Fibroblast of upper back skin (primary cell): ENCODE data around the gene SPINK2.

Experiments
- DNase-seq: peaks from one replicate; pipeline ENCODE4 v3.0.0-alpha.2; 2013

SPINK2 gene

DNA sequence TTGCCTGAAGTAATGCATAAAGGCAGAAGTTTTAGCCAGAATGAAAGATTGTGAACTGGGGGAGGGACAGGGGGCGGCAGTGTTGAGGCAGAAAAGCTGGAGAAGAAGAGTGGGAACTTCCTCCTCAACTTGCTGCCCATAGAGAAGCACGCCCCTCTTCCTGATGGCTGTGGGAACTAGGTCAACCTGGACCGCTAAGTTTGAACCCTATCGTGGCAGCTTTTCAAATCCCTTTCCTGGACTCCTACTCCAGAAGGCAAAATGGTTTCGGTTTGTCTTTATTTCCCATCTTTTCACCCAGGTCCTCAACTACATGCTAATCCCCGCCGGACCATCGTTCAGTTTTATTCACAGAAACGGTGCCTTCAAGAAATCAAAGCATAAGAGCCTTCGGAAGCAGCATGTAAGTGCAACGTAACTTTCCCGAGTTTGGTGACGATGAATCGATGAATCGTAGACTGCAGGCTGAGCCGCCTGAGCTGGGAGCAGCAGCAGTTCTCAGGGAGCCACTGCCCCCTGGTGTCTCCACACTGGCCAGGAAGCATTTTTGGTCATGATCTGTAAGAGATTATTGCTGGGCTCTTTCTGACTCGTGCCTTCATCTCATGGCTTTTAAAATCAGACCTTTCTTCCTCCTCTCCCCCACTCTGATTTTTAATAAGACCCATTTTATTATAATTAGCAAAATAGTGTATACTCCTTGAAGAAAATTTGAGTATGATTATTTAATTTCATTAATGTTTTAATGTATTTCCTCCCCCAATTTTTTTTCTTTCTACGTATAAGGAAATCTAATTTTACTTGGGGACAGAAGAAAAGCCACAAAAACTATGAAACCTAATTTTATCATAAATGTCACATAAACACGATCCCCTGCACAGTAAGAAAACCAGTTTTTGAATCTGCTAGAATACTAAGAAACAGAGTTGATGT, 21.4 kb downstream of the SPINK2 start:
- peak; percentile 84 for DNase-seq

DNA sequence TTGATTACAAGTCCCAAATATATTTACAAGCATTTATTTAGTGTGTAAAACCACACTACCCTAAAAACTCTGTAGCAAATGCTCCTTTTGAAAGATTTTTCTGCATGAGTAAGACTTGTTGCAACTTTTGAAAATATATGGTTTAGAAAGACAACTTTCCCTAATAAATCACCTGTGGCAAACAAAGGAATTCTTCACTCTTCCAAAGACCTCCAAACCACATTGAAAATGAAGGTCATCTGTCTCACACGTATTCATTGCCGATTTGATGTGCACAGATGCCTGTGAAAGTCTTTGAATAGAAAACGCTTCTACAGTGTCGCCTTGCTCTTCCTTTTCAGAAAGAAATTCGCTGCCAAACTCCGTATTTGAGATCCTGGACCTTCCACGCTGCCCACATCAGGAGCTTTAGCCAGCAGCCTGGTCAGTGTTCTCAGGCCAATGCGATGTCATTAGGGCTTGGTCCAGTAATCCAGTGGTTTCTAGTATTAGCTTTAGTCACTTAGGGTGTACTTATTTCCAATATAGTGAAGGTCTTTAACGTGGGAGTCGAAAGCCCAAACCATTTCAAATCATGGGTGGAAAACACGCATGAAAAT, 22.2 kb downstream of the SPINK2 start:
- DNase-seq = peak; percentile 53

DNA sequence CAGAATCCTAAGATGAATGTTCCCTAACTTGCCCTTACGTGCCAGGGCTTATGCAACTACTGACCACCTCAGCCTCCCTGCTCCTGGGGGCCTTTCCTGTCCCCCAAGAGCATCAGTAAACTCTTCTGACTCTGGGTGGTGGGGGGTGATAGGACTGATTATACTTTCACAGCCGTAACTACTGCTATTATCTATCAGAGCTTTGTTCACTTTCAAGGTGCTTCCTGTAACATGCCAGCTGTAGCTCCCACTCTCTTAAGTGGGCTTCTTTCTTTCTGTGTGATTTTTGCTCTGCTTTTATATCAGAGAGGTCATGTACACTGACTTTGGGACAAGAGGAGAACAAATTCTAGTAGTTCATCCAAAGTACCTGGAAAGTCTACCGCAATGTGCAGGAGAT, 25.3 kb downstream of the SPINK2 start:
- DNase-seq = no peak

DNA sequence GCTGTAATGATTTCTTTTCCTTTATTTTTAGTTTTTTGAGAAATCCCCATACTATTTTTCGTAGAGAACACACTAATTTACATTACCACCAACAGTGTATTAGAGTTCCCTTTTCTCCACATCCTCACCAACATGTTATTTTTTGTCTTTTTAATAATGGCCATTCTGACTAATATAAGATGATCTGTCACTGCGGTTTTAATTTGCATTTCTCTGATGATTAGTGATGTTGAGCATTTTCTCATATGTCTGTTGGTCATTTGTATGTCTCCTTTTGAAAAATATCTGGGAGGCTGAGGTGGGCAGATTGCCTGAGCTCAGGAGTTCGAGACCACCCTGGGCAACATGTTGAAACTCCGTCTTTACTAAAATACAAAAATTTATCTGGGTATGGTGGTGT, 30.2 kb downstream of the SPINK2 start:
- DNase-seq = no peak

DNA sequence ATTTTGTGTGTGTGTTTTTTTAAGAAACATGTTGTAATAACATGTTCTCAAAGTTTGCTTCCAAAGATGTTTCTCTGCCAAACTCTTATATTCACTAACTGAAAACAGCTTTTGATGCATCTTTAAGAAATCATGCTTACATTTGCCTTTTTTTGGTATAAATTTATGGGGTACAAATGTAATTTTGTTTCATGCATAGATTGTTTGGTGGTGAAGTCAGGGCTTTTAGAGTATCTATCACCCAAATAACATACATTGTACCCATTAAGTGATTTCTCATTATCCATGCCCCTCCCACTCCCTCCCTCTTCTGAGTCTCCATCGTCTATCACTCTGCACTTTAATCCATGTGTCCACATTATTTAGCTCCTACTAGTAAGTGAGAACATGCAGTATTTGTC, 30.8 kb downstream of the SPINK2 start:
- peak; percentile 6 for DNase-seq

DNA sequence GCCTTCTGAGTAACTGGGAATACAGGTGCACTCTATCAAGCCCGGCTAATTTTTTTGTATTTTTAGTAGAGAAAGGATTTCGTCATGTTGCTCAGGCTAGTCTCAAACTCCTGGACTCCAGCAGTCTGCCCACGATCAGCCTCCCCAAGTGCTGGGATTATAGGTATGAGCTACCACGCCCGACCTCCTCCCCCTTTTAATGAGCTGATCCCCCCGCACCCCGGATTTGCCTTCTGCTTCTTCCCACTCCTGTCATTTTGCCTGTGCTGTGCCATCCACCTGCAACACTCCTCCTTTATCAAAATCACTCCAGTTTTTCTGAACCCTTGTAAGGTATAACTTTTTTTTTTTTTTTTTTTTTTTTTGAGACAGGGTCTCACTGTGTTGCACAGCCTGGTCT, 33.4 kb downstream of the SPINK2 start:
- no peak for DNase-seq

DNA sequence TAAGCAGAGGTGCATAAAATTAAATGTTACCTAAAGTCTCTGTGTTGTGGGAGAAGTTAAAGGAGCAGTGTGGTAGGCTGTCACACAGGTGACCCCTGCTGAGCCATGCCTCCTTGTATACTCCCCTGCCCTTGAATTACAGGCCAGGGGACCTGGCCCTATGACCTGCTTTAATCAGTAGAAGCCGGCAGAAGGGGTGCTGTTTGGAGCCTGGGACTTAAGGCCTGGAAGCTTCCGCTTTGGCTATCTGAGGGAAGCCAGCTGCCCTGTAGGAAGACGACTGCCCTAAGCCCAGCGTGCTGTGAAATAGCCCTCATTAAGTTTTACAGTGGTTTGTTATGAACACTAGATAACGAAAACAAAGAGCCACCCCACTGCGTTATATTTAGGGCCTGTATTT, 34.1 kb downstream of the SPINK2 start:
- no peak for DNase-seq

DNA sequence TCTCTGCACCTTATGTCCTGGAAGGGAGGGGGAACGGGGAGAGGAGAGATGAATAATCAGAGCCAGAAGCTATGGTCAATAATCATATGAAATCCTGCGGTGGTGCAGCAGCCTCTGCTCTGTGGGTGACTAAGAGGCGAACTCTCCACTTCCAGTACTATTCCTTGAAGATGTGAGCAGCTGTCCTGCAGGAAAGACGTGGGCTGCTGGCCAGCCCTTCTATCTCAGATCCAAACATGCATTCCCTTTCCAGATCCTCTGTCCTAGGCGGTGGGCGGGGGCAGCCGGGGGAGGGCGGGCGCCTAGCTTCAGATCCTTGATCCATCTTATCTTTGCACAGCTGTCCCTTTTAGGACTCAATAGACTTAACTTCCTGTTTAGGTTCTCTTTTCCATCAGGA, 34.5 kb downstream of the SPINK2 start:
- DNase-seq = peak; percentile 94

DNA sequence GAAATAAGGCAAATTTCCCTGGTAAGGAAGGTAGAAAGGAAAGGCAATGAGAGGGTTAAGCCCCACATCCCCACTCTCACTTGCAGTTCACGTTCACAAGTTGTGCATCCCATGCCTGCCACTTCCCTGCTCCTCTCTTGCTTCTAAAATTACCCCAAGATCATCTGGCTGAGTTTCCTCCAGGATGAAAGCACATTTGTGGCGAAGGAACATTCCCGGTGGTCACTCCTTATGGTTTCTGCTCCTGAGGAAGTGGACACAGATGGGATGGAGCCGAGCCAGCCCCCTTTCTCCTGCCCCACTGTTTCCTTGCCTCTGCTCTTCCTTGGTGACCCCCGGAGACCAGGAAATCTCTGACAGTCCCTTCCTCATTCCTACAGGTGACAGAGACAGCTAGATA, 37.5 kb downstream of the SPINK2 start:
- DNase-seq = peak; percentile 43

DNA sequence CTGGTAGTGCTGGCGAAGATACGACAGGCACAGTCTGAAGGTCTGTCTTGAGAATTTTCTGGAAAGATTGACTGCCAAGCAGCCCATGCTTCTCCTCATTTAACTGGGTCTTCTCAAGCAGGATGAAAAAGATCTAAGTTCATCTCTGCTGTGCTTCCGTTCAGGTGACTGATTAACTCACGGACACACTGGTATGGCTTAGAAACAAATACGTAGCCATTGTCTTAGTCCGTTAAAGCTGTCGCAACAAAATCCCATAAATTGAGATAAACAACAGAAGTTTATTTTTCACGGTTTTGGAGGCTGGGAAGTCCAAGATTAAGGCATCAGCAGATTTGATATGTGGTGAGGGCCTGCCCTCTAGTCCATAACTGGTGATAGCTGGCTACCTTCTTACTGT, 39.5 kb downstream of the SPINK2 start:
- DNase-seq = no peak

DNA sequence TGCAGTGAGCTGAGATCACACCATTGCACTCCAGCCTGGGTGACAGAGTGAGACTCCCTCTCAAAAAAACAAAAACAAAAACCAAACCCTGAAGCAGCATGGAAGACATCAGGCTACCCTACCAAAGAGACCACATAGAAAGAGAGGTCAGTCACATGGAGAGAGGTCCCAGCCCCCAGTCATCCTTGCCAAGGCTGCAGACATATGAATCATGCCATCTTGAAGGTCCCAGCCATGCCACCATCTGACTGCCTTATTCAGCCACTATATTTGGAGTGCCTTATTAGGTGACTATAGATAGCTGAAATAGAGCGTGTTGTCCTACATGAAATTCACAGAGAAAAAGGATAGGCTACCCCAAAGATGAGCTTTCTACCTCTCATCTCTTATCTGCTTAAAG, 48.2 kb downstream of the SPINK2 start:
- no peak for DNase-seq

DNA sequence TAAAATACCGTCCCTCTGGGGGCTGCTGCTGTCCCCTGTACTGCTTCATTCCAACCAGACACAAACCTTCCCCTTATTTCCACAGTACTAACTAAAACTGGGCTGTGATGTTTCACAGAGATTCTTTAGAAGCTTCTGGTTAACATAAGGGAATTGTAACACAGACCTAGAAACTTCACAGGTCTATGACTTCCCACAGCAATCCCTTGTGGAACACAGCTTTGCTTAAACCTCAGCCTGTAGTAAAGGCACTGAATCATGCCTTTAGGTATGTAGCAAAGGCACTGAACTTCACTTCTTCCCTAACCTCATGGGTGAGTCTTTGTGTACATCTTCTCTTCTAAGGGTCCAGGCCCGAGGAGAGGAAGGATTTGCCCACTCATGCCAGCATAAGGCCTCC, 49.4 kb downstream of the SPINK2 start:
- peak; percentile 35 for DNase-seq

DNA sequence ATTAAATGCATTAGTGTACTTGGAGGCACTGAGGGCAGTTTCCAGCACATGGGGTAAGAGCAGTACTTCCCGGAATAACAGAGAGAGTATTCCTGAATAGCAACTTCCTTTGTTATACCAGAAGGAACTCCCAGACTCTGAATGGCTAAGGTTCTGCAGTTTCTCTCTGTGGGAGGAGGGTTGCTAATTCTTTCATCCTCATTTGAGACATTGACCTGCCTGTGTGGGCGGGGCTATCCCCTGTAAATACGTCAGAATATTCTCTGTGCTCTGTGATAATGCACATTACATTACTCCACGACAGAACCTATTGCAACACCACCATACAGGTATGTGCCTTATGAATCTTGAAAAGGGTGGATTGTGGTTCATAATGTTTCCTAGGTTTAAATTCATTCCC, 52.7 kb downstream of the SPINK2 start:
- DNase-seq = no peak

DNA sequence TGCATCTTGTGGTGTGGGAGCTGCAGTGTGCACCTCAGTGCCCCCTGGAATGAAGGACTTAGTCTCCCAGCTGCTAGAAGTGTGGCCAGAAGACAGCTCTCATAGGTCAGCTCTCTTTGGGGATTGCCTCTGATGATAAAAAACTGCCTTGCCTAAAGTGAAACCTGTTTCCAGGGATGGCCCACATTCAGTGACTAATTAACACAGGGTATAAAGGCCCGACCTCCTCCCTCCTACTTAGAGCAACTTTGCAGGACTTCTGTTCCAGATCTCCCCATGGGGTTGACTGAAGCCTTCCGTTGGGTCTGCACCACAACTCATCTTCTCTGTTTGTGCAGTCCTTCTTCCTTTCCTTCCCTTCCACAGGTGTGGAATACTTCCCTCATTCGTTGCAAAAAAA, 53.2 kb downstream of the SPINK2 start:
- no peak for DNase-seq

DNA sequence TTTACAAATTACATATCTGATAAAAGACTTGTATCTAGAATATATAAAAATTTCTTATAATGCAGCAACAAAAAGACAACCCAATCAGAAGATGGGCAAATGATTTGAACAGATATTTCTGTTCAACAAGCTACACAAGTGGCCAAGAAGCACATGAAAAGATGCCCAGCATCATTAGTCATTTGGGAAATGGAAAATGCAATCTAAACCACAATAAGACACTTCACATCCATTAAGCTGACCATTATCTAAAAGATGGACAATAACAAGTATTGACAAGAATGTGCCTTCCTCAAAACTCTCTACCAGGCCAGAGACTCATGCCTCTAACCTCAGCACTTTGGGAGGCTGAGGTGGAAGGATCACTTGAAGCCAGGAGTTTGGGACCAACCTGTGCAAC, 53.9 kb downstream of the SPINK2 start:
- DNase-seq = no peak

DNA sequence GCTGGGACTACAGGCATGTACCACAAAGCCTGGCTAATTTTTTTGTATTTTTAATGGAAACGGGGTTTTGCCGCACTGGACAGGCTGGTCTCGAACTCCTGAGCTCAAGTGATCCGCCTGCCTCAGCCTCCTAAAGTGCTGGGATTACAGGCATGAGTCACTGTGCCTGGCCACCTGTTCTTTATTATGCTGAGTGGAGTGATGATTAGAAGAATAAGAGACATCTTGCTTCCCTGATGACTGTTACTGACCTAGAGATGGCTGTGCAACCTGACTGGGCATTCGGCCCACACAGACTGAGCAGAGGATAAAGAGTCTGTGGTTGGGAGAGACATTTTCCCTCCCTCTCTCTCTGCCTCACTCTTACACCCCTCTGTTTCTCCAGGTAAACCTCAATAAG, 56.7 kb downstream of the SPINK2 start:
- DNase-seq = peak; percentile 92

DNA sequence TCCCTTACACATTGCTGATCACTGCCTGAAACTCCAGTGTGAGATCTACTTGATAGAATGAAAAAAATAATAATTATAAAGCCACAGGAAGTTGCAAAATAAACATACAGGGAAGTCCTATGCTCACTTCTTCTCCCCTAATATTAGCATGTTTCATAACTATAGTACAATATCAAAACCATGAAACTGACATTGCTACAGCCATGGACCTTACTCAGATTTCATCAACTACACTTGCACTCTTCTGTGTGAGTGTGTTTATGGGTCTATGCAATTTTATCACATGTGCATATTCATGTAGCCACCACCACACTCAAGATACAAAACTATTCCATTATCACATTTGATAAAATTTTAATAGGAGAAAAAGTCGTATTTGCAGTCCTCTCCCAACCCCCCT, 57.3 kb downstream of the SPINK2 start:
- DNase-seq = no peak

DNA sequence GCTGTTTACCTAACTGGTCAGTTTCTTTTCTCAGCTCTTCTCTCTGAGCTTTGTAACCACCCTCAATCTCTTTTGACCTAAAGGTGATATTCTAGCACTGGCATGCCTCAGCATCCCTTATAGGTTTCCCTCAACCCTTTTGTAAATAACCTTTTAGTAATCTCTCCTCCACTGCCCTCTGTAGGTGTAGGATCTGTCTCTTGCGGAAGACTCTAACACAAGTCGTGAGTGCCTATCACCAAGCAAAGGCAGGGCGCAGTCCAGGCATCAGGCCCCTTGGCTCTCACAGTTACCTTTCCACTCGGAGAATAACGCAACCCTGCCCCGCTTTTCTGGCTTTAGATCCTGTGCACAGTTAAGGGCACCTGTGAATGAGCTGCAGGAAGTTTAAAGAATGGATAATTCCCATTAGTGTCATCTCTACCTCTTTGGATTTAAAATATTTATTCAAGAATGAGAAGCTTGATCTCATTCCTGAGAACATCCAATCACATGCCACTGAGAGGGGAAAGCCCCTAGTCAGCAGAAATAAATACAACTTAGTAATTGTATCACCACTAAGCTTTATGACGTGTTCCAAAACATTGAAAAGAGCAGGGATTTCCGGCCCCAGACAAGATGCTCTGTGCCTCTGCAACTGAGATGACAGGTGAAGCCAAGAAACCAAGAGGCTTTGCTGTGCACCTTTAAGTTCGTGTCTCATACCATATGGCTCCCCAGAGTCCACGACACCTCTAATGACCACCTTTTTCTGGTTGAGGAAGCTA, 58.8 kb downstream of the SPINK2 start:
- no peak for DNase-seq

DNA sequence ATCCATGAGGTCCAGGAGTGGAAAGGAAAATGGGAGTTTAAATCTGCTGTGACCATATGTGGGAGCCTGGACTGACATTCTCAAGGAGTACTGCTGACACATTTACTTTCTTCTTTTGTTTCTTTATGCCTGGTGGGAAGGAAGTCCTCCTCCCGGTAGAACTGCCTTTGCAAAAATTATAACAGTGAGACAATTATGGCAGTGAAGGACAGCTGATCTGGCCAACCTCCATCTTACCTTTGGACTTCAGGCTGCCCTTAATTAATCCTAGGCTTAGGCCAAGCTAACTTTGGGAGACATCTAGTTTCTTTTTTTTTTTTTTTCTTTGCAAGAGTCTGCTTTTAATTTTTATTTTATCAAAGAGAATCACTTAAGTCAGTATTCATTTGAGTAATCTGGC, 61.3 kb downstream of the SPINK2 start:
- no peak for DNase-seq
